Islet precursor cell (in vitro differentiated cells): ENCODE measurements around the gene STAB2.
A peak's percentile ranks its signal among the peaks of the same experiment; 100 is the strongest.
"Not testable (repeated sequence)": the region's sequence is repeated elsewhere in the genome, so short reads cannot be mapped to it uniquely, and the experiment has no call there.

ENCODE experiments used
- DNase-seq: peaks from one replicate; pipeline ENCODE4 v3.0.0-alpha.2; 2018

The STAB2 gene

GRCh38 chr12:103809639-103810038, 222.6 kb downstream of the STAB2 start:
- DNase-seq: not testable (repeated sequence)

- DNase-seq: no peak
These were observed 223.0 kb downstream of the STAB2 start for GRCh38 chr12:103810111-103810510.

GRCh38 chr12:103811791-103812190, 224.7 kb downstream of the STAB2 start:
- no peak for DNase-seq

- no peak for DNase-seq
These were observed 225.7 kb downstream of the STAB2 start for GRCh38 chr12:103812789-103813188.

GRCh38 chr12:103813426-103813825, 226.4 kb downstream of the STAB2 start:
- DNase-seq: no peak

GRCh38 chr12:103813949-103814348, 226.9 kb downstream of the STAB2 start:
- peak; percentile 35 for DNase-seq

GRCh38 chr12:103814436-103814835, 227.4 kb downstream of the STAB2 start:
- no peak for DNase-seq
